K562 (cell line): ENCODE data around the gene ARHGEF16. TPM values are rescaled to one million over a fixed set of nuclear protein-coding genes. Genes with fewer than 3 reads are reported as not detected.

Source experiments
- CBX1 ChIP-seq: sonication (generic); IDR thresholded peaks from 2 replicates; pipeline ENCODE4 v1.6.1; 2016; ENCODE audit warnings: antibody characterized with exemption, low read depth, mild to moderate bottlenecking
- KLF1 ChIP-seq: fragments of 450-650 bp; IDR thresholded peaks from 2 replicates; pipeline ENCODE4 v1.6.1; 2016; ENCODE audit warnings: missing genetic modification characterization, missing compliant biosample characterization
- MCM3 ChIP-seq: fragments of 450-650 bp; IDR thresholded peaks from 2 replicates; pipeline ENCODE4 v1.6.1; 2016
- NR4A1 ChIP-seq, 2 experiments: fragments of 250-450 bp in 1 of 2; fragments of 450-650 bp in 1 of 2; sonication (Bioruptor Pico) in 1 of 2; IDR thresholded peaks; 2 replicates each; pipeline versions ENCODE4 v1.4.0 to v1.6.1; 2016 to 2020; ENCODE audit warnings: mild to moderate bottlenecking in 2 of 2, missing compliant biosample characterization in 1 of 2, missing genetic modification characterization in 1 of 2, moderate library complexity in 1 of 2
- RAD21 ChIP-seq, 2 experiments: fragments of 250-450 bp in 1 of 2; fragments of 450-650 bp in 1 of 2; sonication (Bioruptor Pico) in 1 of 2; formaldehyde crosslinking in 1 of 2; IDR thresholded peaks in 1 of 2; conservative IDR thresholded peaks in 1 of 2; 2 replicates each; pipeline versions ENCODE4 v1.4.0 to v1.8.0; 2020 to 2022; ENCODE audit warnings: mild to moderate bottlenecking in 2 of 2, moderate library complexity in 1 of 2
- RBM14 ChIP-seq: fragments of 200-400 bp; formaldehyde crosslinking; IDR thresholded peaks from 2 replicates; pipeline ENCODE4 v1.6.1; 2018; ENCODE audit warnings: low read depth, mild to moderate bottlenecking, low read length, moderate library complexity, borderline replicate concordance; ENCODE audit not compliant: insufficient read depth
- REST ChIP-seq, 2 experiments: fragments of 450-650 bp; formaldehyde crosslinking in 1 of 2; IDR thresholded peaks; 2 replicates each; pipeline versions ENCODE4 v1.4.0 to v1.6.1; 2014 to 2020; ENCODE audit warnings: mild to moderate bottlenecking in 2 of 2, borderline replicate concordance in 1 of 2, low read depth in 1 of 2
- ZNF134 ChIP-seq: fragments of 250-450 bp; sonication (Bioruptor Pico); conservative IDR thresholded peaks from 2 replicates; pipeline ENCODE4 v1.4.0; 2020
- ZNF212 ChIP-seq: fragments of 450-650 bp; formaldehyde crosslinking; IDR thresholded peaks from 2 replicates; pipeline ENCODE4 v1.4.0; 2020; ENCODE audit warnings: mild to moderate bottlenecking
- ZNF232 ChIP-seq: sonication (generic); formaldehyde crosslinking; IDR thresholded peaks from 2 replicates; pipeline ENCODE4 v1.8.0; 2022; ENCODE audit warnings: mild to moderate bottlenecking, missing genetic modification reagents
- ZNF311 ChIP-seq: fragments of 250-450 bp; sonication (Bioruptor Pico); IDR thresholded peaks from 2 replicates; pipeline ENCODE4 v1.4.0; 2020; ENCODE audit warnings: mild to moderate bottlenecking, moderate library complexity
- ZNF644 ChIP-seq: fragments of 200-800 bp; sonication (Bioruptor generic); IDR thresholded peaks from 2 replicates; pipeline ENCODE4 v1.6.1; 2016; ENCODE audit warnings: low read depth, missing genetic modification characterization, missing compliant biosample characterization
- polyA plus RNA-seq, 8 experiments: library from polyadenylated mRNA; depleted of rRNA in 4 of 8; stranded (reverse) in 5 of 8; unstranded in 3 of 8; fragments of >200 nt; fragmentation: Nextera tagmentation in 2 of 8; fragmentation: Illumina TruSeq in 1 of 8; extraction: Ambion mirVana in 2 of 8; extraction: Trizol in 1 of 8; gene quantifications; 2 replicates each; pipeline versions ENCODE4 v1.2.1 to v1.2.3, GENCODE V29; 2011 to 2014; ENCODE audit warnings: inconsistent platforms in 1 of 8, missing spikeins in 1 of 8
- total RNA-seq, 7 experiments: library from RNA; depleted of rRNA in 6 of 7; stranded (reverse); fragments of >200 nt in 6 of 7; fragmentation: Illumina TruSeq in 2 of 7; extraction: Trizol in 2 of 7; gene quantifications; 2 replicates each; pipeline versions ENCODE4 v1.2.1 to v1.2.3, GENCODE V29; 2011 to 2021; ENCODE audit warnings: low replicate concordance in 1 of 7
- TF ChIP-seq, protein P1 (sequence below): IDR thresholded peaks from 3 replicates; pipeline ENCODE4 v1.6.1; 2011; ENCODE audit warnings: borderline replicate concordance, mild to moderate bottlenecking, moderate library complexity; ENCODE audit not compliant: insufficient read length; ENCODE audit errors: extremely low read depth
- TF ChIP-seq, protein P2 (sequence below): IDR thresholded peaks from 2 replicates; pipeline ENCODE4 v1.6.1; 2011; ENCODE audit warnings: borderline replicate concordance, low read depth, mild to moderate bottlenecking, moderate library complexity, low read length; ENCODE audit not compliant: insufficient read depth, poor library complexity, severe bottlenecking

ARHGEF16 gene
- total and polyA plus RNA-seq, 9 of the 15 experiments (the other 6 are each of a cell fraction or from before 2014, with no cell fraction given) = 0.15 to 1.2 (median 0.49) TPM; not detected in 2

GRCh38 chr1:3511306-3511705, 56.8 kb downstream of the ARHGEF16 start (continued):
- TF ChIP-seq REST (IDR thresholded peaks at IDR 0.05; ENCODE audit: borderline replicate concordance) (no peak), REST (CRISPR knock-in tag; IDR thresholded peaks at IDR 0.05; ENCODE audit: low read depth) (no peak), ZNF212 (no peak), ZNF134 (CRISPR knock-in tag) (no peak), NR4A1 (CRISPR knock-in tag; IDR thresholded peaks at IDR 0.05) (no peak), NR4A1 (tag; IDR thresholded peaks at IDR 0.05) (no peak), RAD21 (CRISPR knock-in tag; conservative IDR thresholded peaks at IDR 0.05 in 1 of 2, IDR thresholded peaks at IDR 0.05 in 1 of 2) (no peak), CBX1 (no peak), RBM14 (no peak), MCM3 (no peak), ZNF644 (tag) (no peak), ZNF311 (CRISPR knock-in tag) (no peak), KLF1 (tag) (no peak), ZNF232 (CRISPR knock-in tag) (no peak)
- TF ChIP-seq, protein P1, sequence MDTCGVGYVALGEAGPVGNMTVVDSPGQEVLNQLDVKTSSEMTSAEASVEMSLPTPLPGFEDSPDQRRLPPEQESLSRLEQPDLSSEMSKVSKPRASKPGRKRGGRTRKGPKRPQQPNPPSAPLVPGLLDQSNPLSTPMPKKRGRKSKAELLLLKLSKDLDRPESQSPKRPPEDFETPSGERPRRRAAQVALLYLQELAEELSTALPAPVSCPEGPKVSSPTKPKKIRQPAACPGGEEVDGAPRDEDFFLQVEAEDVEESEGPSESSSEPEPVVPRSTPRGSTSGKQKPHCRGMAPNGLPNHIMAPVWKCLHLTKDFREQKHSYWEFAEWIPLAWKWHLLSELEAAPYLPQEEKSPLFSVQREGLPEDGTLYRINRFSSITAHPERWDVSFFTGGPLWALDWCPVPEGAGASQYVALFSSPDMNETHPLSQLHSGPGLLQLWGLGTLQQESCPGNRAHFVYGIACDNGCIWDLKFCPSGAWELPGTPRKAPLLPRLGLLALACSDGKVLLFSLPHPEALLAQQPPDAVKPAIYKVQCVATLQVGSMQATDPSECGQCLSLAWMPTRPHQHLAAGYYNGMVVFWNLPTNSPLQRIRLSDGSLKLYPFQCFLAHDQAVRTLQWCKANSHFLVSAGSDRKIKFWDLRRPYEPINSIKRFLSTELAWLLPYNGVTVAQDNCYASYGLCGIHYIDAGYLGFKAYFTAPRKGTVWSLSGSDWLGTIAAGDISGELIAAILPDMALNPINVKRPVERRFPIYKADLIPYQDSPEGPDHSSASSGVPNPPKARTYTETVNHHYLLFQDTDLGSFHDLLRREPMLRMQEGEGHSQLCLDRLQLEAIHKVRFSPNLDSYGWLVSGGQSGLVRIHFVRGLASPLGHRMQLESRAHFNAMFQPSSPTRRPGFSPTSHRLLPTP = no peak
- TF ChIP-seq, protein P2, sequence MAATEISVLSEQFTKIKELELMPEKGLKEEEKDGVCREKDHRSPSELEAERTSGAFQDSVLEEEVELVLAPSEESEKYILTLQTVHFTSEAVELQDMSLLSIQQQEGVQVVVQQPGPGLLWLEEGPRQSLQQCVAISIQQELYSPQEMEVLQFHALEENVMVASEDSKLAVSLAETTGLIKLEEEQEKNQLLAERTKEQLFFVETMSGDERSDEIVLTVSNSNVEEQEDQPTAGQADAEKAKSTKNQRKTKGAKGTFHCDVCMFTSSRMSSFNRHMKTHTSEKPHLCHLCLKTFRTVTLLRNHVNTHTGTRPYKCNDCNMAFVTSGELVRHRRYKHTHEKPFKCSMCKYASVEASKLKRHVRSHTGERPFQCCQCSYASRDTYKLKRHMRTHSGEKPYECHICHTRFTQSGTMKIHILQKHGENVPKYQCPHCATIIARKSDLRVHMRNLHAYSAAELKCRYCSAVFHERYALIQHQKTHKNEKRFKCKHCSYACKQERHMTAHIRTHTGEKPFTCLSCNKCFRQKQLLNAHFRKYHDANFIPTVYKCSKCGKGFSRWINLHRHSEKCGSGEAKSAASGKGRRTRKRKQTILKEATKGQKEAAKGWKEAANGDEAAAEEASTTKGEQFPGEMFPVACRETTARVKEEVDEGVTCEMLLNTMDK = no peak
- TF ChIP-seq, all 486 proteins: peak for 0
